NCI-H446 treated with DMSO at 0.1 percent for 48 hours (cell line): ENCODE results near the gene SSBP2.
A peak's percentile ranks its signal among the peaks of the same experiment; 100 is the strongest.

Experiments used
- DNase-seq: peaks from one replicate; lab custom pipeline; 2025; lab: John Stamatoyannopoulos, UW

Gene SSBP2

DNA sequence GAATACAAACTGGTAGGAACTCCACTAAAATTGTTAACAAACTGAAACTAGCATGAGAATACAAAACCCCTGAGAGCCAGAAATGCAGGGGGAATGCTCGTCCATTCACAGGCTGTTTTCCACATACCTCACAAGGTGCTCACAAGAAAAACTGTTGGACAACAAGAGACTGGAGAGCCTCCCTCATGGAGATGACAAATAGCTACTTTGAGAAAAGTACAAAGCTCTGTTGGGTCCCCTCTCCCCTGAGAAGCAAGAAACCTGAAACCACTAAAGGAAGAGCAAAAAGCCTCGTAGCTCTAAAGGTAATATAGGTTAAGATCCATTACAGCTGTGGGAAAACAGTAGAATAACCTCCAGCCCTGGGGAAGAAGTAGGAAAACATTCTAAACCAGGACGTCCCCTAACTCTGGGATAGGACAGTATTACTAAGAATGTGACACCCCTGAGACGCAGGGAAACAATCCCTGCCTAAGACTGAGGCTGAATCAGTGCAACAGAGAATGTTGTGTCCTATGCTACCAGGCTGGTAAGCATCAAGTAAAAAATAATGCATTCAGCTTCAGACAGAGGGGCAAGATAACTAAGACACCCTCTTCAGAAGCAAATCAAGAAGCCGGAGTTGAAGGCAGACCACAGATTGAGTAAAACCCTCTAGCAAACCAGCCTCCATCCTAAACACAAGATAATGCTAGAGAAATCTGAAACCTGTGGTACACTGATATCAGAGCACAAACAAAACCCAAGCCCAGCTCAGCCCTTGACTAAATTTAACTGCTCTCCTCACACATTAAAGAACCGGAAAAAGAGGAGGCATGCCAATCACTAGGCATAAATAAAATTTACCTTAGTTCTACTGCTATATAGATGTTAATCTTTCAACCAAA is 160.2 kb downstream of the SSBP2 start:
- DNase-seq, result no peak

DNA sequence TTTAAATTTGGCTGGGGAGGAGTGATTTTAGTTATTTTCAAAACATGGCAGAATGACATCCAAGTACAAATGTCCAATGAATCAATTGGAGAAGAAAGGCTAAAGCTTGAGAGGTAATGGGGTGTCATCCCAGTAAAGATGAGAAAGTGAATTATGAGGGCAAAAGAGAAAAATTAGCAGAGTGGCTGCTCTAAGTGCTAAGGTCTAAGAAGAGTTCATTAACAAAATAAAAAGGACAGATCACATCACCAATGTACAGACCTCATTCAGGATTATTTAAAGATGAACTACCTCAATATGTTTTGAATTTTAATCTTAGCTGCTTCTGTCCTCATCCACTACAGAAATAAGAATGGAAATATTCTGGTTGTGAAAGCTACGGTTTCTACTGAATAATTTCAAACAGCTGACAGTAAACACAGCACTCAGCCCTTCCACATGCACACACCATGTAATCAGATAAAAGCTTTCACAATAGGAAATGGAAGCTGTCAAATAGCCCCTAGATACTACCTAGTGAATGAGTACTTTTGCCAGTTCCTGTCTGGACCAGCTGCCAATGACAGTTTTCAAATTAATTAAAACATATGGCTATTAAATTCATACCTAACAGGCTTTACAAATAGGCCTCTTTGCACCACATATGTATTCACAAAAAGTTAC is 171.5 kb downstream of the SSBP2 start:
- DNase-seq, result peak; percentile 27

DNA sequence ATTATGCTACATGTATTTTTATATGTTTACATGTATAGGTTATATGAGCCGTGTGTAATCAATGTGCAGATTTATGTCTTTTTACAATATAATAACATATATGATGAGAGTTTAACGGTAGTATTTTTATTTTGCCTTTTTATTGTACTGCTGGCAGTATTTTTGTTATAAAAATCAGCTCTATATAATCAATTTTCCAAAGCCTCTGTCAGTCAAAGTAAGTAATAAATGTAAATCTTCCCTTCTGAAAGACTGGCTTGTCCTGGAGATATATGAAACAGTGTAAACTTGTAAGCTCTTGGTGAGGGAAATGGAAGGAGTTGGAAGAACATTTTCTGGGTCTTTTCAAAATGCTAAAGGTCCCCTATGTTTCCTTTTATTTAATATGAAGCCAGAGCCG is 173.8 kb downstream of the SSBP2 start:
- no peak for DNase-seq

DNA sequence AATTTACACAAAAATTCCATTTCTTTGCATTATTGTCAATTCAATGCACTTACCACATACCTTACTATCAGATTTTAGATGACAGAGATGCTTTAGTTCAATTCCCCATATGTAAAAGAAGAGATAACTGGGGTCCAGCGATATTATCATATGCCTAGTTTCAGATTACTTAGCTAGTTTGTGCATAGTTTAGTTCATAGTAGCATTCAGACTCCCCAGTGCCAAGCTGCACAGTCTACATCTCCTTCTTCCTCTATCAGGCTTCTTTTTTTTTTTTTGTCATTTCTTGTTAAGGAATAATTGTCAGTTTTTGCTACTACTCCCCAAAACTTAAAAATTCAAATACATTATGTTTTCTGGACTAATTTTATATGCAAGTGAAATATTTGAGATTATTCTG is 175.0 kb downstream of the SSBP2 start:
- DNase-seq, result no peak

DNA sequence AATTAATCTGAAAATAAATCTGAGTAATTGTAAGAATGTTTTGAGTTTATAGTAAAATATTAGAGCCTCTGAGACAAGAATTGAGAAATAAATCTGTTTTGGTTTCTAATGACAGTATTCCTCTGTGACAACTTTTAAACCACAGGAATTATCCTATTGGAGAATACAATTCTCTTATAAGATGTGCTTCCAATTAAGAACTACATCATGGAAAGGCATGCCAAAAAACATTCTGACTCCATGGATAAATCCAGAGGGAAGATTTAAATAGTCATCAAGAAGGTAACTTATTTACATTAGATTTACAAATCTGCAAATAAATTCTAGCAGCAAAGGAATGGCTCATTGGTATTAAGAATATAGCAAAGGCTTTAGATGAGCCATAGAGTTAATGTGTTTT is 178.7 kb downstream of the SSBP2 start:
- DNase-seq, result no peak

DNA sequence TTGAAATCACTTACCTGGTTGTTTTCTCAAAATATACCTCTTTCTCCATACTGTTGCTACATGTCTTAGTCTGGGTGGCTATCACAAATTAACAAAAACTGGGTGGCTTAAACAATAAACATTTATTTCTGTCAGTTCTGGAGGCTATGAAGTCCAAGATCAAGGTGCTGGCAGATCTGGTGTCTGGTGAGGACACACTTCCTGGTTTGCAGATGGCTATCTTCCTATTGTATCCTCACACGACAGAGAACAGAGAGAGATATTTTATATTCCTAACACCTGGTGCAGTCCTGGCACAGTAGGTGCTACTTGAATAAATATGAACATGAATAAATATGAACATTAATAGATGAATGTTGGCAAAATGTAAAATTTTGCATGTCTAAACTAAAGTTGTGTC is 192.7 kb downstream of the SSBP2 start:
- no peak for DNase-seq

DNA sequence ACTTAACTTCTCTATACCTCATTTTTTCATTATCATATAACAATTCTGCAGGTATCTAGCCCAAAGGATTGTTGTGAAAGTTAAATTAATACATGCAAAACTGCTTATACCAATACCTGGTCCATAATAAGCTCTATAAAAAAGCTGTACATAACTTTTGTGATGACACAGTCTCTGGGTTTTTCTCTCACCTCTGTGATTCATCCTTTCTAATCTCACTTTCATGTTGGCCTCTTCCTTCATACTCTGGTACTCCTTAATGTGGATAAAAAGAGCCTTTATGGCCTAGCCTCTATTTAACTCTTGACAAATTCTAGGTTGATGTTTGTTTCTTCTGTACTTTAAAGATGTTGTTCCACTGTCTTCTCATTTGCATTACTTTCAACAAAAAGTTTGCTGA is 194.1 kb downstream of the SSBP2 start:
- no peak for DNase-seq

DNA sequence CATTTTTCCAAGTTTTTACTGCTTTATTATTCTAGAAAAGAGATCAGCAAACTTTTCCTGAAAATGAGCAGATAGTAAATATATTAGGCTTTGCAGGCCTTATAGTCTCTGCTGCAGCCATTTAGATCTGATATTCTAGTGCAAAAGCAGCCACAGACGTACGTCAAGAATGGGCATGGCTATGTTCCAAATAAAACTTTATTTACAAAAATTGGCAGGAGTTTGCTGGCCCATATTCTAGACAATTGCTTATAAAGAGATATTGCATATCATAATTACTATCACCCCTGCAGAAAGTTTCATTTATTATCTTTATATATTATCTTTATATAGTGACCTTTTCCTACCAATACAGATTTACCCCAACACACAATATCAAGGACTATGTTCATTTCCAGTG is 195.0 kb downstream of the SSBP2 start:
- no peak for DNase-seq

DNA sequence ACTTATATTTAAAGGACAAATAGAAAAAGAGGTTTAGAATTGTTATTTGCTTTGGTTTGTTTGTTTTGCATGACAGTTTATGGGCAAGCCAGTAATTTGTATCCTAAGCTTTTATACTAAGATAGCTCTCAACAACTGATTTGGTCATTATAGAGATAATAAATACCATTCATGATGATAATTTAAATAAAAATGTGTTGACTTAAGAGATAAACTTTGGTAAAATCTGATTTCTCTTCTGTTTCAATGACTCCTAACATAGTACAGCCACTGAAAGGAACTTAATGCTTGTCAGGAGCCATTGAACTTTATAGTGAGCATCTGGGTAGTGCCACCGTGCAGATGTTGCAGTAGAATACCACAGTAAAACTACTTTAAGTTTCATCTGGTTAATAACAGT is 196.2 kb downstream of the SSBP2 start:
- no peak for DNase-seq

DNA sequence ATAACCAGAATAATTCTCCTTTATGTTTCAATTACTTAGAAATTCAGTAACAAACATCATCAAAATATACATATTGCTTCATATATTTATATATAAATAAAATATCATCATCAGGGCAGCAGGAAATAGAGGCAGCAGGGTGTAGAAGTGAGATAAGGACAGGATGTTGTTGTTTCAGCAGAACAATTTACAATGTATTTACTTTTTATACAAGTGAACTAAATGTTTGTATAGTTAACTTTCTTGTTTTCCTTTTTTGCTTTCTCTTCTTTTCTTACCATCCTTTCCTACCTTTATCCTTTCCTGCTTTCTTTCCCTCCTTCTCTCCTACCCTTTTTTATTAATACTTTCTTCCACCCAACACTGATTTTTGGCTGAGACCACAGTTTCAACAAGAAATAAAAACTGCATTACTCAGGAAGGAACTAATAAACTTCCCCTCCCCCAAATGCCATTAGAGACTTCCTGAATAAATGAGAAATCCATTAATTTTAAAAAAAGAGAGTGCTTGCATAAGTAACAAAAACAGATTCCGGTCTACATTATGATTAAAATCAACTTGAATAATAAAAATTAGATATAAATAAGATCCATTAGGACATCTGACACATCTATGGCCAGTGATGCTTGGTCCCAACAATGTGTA is 197.2 kb downstream of the SSBP2 start:
- DNase-seq, result no peak

DNA sequence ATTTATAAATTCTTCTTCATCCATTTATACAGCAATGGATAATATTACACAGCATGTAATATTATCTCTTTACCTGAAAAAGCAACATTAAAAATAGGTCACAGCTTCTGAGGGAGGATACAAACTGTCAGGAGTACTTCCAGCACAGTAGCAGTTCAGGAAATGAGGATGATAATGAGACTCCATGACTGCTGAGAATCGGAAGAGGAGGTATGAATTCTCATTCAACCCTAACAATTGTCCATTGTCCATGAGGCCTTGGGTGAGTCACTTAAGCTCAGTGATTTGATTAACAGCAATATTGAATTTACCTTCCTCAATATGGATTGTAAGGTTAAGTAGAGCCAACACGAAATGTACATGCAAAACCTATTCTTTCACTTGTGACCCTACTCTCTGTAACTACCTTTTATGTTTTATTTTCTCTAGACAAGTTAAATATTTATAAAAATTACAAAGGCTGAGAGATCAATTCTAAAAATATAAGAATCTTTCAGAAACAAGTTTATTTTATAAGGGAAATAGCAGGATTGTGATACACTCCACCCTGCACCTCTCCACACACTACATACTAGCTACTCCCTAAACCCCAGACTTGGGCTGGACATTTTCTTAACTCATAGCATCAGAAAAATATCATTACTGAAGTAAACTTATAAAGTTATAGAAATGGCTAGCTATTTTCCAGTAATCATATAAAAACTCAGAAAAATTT is 197.9 kb downstream of the SSBP2 start:
- no peak for DNase-seq

DNA sequence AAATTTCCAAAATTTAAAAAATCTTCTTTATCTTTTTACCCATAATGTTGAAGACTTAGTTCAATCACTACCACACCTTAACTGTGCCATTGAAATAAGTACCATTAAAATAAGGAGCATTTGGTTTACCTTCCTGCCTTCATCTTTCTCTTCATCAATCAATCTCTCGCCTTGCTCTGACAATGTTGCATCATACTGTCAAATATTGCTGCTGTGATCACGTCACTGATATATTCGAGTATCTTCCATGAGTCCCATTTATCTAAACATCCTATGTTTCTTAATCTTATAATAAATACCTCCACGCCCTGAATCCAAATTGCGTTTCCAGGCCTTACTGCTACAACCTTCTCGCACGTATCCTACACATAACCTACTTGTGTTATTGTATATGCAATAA is 201.8 kb downstream of the SSBP2 start:
- no peak for DNase-seq

DNA sequence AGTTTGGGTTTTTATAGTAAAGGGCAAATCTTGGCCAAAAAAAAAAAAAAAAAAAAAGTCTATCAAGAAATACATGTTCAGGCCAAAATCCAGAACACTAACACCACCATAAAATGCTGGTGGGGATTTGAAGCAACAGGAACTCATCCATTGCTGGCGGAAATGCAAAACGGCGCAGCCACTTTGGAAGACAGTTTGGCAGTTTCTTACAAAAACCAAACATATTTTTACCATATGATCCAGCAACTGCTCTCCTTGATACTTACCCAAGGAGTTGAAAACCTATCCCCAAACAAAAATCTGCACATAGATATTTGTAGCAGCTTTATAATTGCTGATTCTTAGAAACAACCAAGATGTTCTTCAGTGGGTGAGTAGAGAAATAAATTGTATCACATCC is 203.9 kb downstream of the SSBP2 start:
- no peak for DNase-seq

DNA sequence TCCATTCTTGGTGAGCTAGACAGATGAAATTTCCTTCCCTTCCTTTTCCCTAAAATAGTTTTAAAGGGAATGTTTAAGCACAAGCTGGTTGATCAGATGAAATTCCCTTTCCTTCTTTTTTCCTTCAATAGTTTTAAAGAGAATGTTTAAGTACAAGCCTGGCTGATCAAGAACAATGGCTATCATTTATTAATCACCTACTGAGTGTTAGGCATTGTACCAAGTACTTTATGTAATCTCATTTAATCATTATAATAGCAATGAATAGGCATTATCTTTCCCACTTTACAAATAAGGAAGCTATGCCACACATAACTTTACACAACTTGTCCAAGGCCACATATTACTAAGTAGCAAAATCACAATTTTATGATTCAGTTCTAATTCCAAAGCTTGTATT is 205.0 kb downstream of the SSBP2 start:
- DNase-seq, result no peak

DNA sequence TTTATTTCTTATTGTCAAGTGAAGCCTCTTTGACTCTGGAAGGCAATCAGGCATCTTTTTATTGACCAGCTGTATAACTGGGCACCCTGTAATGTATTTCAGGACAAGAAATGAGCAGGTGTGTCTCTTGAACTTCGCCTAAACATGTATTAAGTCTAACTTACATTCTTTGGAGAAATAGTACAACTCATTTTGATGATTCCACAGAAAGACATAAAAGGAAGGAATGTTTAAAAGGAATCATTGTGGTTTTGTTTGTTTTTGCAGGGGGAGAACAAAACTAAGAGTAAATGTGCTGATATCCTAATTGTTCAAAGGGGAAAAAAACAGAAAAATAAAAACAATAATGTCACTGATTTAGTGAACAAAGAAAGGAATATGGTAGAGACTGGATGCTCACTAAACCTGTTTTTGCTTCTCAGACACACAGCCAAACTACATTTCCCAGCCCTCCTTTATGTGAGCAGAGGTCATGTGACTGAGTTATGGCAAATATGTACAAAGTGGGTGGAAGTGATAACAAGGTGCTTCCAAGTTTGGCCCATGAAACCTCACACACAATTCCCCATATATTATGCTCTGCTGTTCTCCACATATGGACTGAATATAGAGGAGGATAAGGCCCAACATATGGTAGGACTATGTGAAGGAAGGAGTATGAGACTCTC is 206.4 kb downstream of the SSBP2 start:
- DNase-seq, result no peak

DNA sequence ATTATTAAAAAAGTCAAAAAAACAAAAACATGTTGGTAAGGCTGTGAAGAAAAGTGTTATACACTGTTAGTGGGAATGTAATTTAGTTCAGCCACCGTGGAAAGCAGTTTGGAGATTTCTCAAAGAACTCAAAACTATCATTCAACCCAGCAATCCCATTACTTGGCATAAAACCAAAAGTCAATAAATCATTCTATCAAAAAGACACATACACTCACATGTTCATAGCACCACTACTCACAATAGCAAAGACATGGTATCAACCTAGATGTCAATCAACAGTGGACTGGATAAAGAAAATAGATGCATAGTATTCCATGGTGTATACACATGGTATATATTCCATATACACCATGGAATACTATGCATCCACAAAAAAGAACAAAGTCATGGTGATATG is 208.7 kb downstream of the SSBP2 start:
- no peak for DNase-seq

DNA sequence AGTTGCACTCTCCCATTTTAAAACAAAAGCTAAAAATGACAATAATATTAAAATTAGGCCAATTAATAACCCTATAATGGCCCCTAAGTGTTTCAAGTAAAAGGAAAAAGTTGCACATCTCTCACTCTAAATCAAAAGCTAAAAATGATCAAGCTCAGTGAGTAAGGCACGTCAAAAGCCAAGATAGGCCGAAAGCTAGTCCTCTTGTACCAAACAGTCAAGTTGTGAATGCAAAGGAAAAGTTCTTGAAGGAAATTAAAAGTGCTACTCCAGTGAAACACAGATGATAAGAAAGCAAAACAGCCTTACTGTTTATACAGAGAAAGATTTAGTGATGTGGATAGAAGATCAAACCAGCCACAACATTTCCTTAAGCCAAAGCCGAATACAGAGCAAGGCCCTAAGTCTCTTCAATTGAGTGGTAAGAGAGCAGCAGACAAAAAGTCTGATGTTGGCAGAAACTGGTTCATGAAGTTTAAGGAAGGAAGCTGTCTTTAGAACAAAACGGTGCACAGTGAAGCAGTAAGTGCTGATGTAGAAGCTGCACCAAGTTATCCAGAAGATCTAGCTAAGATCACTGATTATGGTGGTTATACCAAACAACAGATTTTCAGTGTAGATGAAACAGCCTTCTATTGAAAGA is 212.9 kb downstream of the SSBP2 start:
- no peak for DNase-seq

DNA sequence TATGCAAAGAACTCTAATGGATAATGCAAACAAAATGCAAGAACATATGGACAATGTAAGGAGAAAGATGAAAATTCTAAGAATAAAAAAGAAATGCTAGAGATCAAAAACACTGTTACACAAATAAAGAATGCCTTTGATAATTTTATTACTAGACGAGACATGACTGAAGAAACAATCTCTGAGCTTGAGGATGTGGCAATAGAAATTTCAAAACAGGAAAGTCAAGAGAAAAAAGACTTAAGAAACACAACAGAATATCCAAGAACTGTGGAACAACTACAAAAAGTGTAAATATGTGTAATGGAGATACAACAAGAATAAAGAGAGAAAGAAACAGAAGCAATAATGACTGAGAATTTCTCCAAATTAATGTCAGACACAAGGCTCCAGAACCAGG is 216.5 kb downstream of the SSBP2 start:
- no peak for DNase-seq

DNA sequence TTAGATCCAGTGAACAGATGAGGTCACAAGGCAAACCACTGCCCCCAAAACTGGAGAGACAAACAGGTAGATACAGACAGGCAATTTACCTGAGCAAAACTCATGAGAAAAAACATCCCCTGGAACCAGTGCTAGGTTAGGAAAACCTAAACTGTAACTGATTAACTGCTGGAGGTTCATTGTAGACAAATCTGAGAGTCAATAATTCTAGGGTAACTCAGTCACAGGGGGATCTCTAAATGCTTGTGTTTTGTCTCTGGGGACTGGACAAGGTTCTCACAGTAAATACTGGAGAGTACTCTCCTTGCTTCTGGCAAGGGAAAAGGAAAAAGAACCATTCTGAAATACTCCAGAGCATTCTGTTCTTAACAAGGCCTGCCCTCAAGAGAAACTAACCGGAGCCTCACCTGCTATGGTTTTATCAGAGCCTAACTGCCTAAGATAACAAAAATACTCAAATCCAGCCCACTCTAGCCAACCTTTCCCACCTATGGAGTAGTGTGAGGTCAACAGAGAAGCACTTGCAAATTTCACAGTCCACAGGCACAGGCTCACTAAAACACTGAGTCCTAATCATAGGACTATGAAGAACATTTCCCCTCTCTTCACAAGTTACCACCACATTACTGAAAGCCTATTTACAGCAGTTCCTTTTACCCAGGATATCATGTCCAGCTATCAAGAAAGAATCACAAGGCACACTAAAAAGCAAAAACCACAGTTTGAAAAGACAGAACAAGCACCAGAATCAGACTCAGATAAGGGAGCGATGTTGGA is 217.1 kb downstream of the SSBP2 start:
- DNase-seq, result no peak

DNA sequence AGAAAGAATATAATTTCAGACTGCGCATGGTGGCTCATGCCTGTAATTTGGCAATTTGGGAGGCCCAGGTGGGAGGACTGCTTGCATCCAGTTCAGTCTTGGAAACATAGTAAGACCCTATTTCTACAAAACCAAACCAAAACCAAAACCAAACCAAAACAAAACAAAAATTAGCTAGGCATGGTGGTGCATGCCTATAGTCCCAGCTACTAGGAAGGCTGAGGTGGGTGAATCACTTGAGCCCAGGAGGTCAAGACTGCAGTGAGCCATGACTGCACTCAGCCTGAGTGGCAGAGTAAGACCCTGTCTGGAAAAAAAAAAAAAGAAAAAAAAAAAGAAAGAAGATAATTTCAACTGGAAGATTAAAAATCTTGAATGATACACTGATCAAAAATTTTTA is 220.0 kb downstream of the SSBP2 start:
- no peak for DNase-seq

DNA sequence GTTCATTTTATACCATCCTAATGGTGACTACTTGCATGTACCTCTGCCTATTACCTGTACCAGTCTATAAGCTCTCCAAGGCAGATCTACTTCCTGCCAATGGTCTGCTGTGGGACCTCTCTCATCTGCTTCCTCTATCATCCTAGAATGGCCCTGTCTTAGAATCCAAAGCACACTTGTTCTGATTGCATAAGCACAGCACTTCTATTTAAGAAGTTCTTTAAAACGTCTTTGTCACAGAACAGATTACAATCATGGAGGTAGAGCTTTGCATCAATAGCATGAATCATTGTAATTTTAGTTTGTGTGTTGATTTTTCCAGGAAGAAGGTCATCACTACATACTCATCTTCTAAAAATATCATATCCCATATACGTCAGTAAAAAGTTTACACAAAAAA is 225.2 kb downstream of the SSBP2 start:
- no peak for DNase-seq
